Stimulated activated CD4-positive, alpha-beta T cell treated with anti-CD3 and anti-CD28 coated beads, Interleukin-2, amount 100 ng/mL, for 24 hours (primary cell): ENCODE measurements around the gene BMI1.

Experiments
- DNase-seq, 2 donors: peaks; one replicate each; pipeline ENCODE4 v3.0.0-alpha.2; 2020

BMI1 gene

DNA sequence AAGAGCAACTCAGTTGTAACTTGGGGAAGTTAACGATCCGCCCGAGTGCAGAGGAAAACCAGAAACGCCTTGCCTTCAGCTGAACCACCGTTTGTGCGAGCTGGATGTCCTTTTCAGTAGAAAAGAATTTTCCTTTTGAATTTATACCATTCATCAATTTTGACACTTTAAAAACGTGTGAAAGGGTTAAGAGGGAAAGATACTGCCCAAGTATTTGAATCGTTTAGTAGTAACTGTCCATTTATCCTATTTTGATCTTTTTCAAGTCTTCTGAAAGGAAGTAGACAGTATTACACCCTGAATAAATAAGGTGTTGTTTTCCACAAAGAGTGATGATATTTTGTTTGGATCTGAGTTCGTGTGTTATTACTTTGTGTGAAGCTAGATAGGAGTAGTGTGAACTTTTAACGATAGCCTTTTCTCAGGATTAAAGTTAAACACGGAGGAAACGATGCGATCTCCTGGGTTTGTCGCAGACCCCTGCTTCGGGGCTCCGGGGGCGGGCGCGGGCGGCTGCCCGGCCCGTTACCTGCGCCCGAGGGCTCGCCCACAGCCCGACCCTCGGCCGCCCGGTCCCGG is 830 bp upstream of the BMI1 start:
- no peak for DNase-seq

DNA sequence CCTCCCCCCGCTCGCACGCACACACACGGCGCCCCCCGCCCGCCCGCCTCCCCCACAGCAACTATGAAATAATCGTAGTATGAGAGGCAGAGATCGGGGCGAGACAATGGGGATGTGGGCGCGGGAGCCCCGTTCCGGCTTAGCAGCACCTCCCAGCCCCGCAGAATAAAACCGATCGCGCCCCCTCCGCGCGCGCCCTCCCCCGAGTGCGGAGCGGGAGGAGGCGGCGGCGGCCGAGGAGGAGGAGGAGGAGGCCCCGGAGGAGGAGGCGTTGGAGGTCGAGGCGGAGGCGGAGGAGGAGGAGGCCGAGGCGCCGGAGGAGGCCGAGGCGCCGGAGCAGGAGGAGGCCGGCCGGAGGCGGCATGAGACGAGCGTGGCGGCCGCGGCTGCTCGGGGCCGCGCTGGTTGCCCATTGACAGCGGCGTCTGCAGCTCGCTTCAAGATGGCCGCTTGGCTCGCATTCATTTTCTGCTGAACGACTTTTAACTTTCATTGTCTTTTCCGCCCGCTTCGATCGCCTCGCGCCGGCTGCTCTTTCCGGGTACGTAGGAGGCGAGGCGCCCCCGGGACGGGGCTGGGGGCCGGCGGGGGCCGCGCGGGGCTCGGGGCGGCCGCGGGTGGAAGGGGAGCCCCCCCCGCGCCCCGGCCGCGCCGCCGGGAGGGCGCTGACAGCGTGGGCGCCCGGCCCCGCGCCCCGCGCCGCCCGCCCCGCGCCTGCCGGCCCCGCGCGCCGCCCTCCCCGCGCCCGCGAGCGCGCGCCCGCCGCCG is 441 bp downstream of the BMI1 start:
- DNase-seq: peak; percentile 66 to 72

DNA sequence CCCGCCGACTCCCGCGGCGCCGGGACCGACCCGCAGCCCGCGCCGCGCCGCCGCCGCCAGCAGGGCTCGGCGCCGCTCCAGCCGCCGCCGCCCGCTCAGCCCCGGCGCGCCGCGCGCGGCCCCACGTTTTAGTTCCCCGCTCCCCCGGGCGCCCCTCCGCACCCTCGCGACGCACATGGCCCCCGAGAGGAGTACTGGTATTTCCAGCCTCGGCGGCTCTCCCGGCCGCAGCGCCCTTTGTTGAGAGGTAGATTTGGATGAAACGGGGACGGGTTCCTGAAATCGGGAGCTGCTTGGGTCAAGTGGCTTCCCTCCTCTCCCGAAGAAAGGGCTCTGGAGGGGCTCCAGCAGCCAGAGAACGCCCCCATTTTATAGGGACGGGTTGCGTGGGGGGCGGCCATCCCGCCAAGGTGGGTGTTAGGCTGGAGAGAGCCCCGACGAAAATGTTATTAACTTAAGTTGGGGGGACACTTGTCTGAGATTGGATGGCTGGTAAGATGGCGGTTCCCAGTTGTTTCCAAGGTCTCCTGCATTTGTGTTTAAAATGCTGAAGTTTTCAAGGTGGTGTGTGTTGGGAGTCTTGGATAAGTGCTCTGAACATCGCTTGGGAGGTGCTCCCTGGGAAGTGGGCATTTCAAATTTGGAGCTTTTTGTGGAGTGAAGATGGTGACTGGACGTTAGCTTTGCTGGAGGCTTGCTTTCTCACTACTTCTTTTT is 1.2 kb downstream of the BMI1 start:
- DNase-seq: peak; percentile 37 to 43

DNA sequence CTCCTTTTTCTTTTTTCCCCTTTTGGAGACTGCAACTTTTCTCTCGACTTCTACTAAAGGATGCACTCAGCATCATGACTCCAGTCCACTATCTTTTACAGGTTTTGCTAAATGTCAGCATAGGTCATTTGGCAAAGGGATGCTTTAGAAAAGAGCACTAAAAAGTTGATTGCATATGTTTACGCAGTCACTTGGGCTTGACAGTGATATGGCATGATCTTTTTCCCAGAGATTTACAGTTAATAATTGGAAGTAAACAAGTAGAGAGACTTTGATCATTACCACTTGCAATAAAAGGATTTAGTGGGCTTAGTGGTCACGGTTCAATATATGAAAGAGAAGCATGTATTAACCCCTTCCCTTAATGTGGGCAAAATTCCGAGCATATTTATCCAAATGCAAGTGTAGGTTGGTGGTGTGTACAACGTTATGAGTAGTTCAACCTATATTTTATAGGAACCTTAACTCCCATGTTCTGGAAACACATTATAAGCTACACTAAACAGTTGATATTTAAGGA is 1.8 kb downstream of the BMI1 start:
- DNase-seq: no peak

DNA sequence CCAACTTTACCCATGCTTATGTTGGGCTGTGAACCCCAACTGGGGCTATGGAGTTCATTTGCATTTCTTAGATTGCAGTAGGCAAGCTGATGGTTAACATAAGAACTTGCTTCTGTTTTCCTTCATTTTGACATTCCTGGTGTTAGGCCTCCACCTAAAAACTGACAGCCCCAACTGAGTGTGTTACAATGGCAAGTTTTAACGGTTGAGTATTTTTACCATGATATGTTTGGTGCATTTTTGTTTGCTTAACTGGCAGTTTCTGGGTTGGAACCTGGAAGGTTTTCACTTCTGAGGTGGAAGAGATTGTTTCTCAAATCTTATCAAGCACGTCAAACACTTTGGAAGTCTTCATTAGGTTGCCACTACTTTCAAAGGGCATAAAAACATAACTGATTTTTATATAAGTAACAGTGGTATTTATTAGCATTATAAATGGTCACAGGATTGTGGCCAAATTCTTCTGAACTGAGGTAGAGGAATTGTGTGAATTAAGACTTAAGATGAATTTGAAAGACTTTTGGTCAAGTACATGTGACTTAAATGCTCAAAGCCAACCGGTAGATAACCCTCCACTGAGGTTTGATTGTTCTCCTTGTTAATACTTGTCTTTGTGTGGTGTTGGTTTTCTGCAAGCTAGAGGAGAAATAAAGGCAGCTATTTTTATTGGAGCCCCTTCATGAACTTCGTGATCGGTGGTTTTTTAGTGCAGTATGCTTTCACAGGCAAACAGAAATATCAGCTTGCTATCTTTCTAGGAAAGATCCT is 2.8 kb downstream of the BMI1 start:
- no peak for DNase-seq

DNA sequence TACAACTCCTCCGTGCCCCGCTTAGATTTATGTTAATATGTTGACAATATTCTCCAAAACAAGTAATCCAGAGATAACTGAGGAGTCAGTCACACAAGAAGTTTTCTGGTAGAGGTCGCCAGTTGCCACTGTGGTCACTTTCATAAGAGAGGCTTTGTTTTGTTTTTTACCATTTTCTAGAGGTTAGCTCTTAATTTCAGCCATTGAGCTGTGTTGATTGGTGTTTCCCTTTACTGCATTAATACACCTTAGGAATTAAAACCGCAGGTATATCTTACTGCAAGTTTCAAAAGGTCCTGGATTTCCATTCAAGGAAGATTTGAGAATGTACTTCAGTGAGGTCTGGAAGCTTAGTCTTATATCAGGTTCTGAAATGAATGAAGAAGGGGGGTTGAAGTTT is 3.5 kb downstream of the BMI1 start:
- no peak for DNase-seq

DNA sequence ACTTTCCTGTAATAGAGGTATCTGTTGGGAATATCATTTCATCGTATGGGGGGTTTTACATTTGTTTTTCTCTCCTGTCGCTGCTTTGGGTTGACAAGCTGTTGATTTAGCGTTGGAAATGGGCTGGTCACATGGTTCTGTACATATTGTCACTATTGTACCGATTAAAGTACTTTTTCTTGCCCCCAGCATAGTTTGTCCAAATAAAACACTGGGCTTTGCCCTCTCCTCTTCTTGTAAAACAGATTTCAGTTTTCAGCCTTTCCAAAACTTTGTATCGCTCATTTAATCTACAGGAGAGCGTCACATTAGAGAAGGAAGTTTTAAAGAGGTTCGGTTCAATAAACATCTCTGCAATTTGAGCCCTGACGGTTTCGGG is 4.0 kb downstream of the BMI1 start:
- DNase-seq: no peak

DNA sequence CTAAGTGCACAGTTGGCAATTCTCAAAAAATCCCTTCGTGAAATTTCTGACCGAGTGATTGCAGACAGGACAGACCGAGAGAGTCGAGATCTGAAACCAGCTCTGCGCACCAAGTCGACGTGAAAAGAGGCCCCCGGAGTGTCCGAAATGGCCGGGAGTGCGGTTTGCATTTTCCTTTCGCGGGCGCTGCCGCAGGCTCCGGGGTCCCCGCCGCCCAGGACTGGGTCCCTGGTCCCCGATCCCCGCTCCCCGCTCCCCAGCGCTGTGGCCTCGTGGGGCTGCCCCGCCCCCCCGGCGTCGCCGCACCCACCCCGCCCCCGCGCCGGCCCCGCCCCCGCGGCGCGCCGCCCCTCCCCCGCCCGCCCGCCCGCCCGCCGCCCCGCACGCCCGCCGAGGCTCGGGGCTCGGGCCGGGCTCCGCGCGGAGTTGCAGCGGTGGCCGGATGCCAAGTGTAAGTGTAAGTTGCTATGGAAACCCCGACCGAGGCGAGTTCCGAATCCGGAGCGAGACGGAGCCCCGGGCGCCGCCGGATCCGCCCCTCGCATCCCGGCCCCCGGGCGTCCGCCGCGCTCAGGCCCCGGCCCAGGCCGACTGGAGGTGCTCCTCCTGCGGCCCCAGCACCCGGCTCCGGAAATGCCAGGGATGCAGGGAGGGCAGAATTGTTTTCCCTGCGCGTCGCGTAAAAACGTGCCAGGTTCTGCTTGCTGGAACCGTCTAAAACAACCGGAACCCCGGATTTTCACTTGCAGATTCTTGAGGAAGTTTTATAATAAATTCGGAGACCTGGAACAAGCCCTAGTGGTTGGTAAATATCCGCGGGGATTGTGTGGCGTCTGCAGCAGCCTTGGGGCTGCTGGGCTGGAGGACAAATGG is 4.6 kb downstream of the BMI1 start:
- peak; percentile 69 to 72 for DNase-seq

DNA sequence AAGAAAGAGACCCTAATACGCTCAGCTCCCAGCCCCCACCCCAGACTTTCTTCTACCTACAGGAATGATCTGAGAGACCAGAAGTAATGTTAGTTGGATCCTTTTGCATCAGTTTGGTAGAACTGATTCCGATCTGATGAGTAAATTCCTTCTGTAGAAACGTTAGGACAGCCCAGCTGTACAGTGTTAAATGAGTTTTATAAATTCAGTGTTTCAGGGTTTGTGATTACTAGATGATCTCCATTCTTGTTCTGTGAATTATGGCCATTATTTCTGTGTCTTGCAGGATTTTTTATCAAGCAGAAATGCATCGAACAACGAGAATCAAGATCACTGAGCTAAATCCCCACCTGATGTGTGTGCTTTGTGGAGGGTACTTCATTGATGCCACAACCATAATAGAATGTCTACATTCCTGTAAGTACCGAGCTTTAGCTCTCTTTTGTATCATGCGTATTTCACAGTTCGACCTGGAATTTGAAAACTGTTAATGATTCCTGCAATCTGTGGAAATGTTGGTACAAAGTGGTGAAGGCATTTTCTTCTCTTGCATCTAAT is 5.3 kb downstream of the BMI1 start:
- no peak for DNase-seq

DNA sequence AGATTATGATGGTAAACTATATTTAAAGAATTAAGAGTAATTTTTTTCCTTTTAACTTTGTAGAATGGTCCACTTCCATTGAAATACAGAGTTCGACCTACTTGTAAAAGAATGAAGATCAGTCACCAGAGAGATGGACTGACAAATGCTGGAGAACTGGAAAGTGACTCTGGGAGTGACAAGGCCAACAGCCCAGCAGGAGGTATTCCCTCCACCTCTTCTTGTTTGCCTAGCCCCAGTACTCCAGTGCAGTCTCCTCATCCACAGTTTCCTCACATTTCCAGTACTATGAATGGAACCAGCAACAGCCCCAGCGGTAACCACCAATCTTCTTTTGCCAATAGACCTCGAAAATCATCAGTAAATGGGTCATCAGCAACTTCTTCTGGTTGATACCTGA is 8.3 kb downstream of the BMI1 start:
- DNase-seq: no peak

DNA sequence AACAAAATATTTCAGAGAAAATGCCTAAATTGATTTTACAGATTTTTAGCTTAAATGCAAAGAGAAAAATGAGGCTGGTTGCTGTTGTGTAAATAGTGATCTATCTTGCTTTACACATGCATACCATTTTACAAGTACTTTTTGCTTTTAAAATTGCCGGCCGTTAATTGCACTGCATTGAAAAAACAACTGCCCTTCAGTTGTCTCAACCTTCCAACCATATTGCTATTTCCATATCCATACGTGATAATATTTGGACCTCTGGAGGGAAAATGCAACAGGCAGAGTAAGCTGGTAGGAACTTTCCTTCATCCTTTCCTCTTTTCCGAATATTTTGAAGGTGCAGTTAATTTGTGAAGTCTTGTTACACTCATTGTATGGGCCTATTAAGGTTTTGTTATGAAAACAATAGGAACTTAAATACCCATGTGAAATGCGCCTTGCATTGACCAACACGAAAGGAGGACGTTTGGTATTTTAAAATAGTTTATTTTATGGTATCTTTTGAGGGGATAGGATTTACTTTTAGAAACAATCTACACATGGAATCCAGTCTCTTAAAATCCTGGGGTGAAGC is 11.3 kb downstream of the BMI1 start:
- DNase-seq: no peak

DNA sequence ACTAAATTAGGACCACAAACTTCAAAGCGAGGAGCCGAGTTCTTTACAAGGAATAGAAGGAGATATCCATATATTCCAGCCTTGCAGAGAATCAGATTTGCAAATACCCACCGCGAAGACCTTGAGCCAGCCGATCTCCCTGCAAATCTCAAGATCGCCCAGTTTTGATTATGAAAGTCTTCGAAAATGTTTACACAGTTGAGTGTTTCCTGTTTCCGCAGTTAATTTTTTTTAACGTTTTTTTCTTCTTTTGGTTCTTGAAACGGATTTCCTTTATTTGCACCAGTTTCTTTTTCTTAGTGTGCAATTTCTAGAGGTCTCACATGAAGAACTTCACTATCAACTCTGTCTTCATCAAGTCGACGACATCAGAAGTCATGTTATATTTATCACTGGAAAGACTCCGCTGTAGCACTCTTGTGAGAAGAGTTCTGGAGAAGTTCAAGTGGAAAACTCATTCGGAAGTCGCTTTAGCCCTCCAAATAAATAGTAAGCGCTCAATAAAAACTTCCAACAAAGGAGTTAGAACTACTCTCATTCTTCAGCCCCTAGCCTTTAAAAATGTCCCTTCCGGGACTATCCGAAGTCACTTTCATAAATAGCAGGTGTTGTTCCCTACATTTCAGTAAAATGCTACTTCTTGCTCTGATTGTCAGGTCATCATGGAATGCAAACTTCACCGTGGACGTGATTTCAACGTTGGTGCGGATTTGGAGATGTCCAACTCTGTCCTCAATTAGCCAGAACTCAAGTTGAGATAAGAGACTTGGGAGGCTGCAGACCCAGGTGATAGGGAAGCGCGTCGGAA is 12.5 kb downstream of the BMI1 start:
- DNase-seq: no peak

DNA sequence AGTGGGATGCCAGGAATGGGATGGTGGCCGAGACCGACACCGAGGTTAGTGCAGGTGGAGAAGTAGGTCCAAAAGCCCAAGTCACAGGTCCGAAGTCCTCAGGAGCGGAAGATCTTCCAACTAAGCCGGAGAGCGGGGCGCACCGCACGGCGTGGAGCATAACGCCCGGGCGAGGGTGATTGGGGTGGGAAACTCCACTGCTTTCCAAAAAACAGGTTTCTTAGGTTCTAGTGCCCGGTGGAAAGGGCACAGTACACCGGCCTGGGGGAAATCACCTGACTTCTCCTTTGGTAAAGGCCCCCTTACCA is 13.0 kb downstream of the BMI1 start:
- DNase-seq: no peak

DNA sequence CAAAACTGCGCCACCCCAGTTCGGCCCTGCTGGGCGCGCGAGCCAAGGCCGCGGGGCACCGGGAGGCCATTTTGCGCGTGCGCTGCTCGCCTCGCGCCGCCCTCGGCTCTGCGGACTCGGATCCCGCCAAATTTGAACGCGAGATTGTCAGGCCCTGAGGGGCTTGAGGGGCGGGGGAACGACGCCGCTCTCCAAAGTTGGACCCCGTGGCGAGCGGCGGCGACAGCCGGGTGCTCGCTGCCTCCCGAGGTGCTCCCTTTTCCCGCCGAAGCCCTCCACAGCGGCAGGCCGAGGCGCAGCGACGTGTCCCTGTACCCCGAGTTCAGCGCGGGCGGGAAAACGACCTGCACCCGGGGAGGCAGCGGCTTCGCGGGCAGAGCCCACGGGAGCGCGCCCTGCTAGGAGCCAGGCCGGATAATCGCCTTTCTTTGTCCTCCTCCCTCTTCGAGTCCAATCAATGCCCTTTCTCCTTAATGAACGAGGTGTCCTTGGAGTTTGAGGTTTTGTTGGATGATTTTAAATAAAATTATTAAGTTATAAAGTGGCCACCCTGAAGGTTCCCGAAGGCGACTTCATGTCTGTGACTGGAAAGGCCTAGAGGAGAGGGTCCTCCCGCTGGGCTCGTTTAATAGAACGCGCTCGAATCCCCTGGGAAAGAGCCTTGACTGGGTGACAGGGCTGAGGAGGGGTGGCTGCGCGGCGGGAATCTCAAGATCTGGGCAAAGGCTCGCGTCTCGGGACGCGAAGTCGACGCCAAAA is 13.7 kb downstream of the BMI1 start:
- peak in 1 of 2 donors; percentile 11 for DNase-seq

DNA sequence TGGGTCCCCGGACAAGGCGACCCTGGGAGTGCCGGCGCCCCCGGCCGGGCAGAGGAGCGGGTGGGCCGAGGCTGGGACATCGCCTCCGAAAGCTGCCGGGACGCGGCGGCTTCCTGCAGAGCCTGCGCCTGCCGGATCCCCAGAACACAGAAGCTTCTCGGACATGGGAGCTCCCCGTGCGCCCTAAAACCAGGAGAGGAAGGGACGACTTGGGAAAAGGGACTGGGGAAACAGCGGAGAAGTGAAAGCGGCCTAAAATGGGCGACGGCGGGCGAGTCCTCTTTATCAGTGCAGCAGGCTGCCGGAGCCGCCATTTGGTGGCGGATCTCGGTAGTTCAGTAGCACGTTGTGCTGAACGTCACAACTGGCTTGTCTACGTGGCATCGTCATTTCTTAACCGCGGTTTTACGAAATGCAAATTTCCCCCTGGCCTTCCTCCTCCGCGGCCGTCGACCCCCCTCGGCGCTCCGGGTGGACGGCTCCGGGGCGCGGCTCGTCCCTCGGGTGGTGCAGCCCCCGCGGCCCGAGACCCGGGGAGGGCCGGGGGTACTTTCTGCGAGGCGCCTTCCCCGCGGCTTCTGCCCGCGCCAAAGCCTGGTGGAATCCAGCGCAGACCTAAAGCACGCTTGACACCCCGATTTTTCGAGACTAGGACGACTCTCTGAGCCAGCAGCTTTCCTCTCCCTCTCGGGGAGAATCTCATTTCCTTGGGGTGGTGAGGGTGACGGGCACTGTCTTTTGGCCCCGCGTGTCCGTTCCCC is 14.5 kb downstream of the BMI1 start:
- peak; percentile 62 for DNase-seq

DNA sequence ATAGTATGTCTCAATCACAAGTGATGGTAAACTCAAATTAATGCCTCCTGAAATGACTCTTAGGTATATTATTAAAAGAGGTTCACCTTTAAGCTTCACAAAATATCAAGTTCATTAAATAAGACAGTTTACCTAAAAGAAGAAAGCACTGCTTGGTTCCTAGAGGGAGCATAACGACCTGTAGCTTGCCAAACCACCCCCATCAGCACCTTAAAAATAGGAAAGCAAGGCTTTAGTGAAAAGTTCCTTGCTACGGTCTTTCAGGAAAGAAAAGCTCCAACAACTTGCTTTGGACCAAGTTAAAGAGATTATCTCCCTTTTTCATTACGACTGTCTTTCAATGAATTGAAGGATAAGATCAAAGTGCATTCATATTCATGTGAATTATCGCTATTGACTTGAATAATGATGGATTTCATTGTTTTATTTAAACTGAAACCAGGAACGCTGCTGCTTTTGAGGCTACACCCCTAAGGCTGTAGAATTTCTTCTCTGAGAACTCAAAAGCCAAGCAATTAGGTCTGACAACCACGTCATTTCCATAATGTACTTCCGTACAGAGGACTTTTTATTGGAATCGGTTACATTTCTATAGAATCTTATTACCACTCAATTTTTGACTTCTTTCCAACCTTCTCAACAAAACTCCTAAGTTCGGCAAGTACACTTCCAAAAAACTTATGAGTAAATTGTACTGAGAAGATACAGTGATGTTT is 17.4 kb downstream of the BMI1 start:
- no peak for DNase-seq

DNA sequence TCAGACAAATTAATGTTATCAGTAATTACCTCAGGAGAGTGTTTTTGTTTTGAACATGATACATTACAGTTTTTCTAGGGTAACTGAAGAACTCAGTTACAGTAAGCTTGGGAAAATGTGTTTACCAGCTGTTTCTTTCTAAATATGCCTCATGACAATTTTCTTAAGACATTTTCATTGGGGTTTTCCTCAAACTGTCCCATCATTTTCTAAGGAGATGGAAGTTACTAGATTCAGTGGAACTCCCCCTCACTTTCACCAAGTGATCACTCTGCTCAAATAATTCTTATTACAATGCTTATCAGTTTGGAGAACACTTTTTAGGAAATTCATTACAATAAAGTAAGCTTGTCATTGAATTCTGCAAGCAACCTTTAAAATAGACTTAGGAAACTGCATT is 18.0 kb downstream of the BMI1 start:
- DNase-seq: no peak

DNA sequence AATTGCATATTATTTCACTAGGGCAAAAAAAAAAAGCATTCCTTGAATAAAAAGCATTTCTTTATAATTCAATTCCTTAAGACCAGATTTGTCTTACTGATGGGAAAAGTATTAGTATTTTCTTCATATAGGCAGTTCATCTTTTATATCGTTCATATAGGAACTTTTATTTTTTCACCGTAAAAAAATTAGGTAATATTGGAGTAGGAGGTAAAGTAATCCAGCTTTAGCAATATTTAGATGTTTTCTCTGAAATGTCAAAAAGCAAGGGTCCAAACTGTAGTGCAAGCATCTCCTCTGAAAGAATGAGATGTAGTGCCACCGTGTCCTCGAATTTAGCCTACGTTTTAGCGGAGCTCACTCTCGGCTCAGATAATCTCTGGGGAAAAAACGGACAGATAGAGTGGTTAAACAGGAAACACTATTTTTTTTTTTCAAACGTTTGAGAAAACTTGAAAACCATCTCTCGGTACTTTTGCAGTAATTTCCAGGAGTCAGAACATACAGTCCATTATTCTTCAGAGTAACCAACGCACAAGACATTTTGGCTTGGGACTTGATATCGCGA is 18.9 kb downstream of the BMI1 start:
- no peak for DNase-seq
